Glomerular visceral epithelial cell (primary cell): ENCODE results near the gene SPSB1.
"Not testable (repeated sequence)": the region's sequence is repeated elsewhere in the genome, so short reads cannot be mapped to it uniquely, and the experiment has no call there.

Experiments
- DNase-seq: peaks from one replicate; pipeline ENCODE4 v3.0.0-alpha.2; 2016; ENCODE audit errors: extremely low spot score

The SPSB1 gene

GRCh38 chr1:9363061-9363471, 70.4 kb downstream of the SPSB1 start:
- DNase-seq, result no peak

- DNase-seq, result no peak
These were observed 73.6 kb downstream of the SPSB1 start for GRCh38 chr1:9366298-9366697.

DNA sequence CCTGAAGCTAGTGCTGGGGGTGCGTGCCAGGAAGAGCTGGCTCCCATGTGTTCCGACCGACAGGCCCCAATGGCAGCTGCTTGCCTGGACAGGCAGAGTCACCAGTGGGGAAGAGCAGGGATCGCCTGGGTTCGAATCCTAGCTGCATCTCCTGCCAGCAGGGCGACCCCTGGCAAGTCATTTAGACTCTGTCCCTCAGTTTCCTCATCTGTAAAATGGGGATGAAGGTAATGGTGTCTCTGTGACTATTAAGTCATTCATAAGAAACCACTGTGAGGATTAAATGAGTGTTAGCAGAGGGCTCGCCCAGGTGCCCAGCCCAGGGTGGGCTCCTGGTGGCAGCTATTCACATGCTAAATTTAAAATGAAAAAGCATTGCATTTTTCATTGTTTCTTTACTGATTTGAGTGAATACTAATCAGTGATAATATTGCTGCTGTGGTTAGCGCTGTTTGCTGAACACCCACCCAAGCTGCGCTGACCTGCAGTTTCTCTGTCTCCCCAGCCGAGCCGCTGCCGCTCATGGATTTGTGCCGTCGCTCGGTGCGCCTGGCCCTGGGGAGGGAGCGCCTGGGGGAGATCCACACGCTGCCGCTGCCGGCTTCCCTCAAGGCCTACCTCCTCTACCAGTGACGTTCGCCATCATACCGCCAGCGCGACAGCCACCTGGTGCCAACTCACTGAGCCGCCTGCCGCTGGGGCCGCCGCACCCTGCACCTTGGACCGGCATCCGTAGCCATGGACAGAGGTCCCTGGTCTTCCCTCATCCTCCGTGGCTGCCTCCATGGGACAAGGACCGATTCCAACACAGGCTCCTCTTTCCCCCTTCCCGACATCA, 74.5 kb downstream of the SPSB1 start:
- DNase-seq, result no peak

DNA sequence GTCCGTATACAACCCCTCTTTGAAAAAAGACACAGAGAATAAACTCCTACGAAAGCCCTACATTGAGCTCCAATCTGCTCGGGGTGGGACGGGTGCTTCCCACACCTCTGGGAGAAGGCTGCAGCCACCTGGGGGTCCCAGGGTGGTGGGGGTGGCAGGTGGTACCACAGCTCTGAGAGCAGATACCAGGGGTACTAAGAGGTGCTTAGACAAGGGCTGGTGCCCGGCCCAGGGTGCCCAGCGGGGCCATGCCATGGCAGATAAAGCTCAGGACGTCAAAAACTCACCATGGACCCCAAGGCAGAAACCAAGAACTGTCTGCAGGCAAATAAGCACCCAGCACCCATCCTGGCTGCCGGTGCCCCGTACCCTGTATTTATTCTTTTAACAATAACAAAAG, 75.1 kb downstream of the SPSB1 start:
- no peak for DNase-seq

GRCh38 chr1:9368356-9368755, 75.7 kb downstream of the SPSB1 start:
- no peak for DNase-seq

- DNase-seq, result no peak
These were observed 77.5 kb downstream of the SPSB1 start for GRCh38 chr1:9369964-9370788.

GRCh38 chr1:9371391-9371935, 78.8 kb downstream of the SPSB1 start:
- peak; percentile 63 for DNase-seq

DNA sequence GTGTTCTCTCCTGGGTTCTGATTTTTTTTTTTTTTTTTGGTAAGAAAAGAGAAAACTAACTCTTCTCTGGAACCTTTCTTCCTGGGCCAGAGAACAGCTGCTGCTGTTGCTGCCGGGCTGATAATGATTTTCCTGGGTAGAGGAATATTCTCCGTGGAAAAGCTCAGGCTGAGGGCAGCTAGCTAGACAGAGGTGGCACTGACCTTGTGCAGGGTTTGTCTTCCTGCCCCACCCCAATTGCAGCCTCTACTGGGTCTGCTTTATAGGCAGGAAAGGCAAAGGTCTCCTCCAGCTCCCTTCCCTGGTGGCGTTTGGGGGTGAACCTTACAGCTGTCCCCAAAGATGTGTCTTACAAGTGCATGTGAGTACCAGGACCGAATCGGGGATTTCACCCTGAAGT, 79.3 kb downstream of the SPSB1 start:
- DNase-seq, result no peak

DNA sequence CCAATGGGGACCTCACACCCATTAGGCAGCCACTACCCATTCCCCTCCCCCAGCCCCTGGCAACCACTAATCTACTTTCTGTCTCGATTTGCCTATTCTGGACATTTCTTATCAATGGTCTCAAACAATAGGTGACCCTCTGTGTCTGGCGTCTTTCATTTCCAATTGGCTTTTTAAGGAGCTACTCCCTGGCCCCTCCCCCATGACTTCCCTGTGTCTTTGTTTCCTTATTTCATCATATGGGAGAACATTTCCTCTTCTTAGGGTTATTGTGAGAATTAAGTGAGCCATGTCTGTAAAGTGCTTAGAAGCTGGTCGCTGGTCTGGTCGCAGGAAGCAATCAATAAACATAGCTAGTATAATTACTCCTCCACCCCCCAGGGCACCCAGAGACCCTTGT, 80.9 kb downstream of the SPSB1 start:
- no peak for DNase-seq

DNA sequence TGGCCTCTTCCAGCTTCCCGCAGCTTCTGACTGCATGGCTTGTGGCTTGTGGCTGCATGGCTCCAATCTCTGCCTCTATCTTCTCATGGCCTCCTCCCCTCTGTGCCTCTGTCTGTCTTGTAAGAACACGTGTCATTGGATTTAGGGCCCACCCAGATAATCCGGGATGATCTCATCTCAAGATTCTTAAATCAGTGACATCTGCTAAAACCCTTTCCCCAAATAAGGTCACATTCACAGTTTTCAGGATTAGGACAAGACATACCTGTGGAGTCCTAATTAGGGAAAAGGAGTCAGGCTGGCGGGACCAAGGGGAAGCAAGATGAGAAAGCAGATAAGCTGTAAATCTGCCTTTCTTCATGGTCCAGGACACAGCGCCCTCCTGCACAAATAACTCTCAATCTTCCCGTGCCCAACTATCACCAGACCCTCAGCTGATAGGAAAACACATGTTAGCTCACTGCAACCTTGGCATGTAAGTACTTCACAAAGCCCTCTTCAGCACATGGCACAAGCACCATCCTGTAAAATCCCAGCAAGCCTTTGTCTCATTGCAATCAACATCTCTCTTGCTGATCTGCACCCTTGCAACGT, 82.2 kb downstream of the SPSB1 start:
- no peak for DNase-seq

DNA sequence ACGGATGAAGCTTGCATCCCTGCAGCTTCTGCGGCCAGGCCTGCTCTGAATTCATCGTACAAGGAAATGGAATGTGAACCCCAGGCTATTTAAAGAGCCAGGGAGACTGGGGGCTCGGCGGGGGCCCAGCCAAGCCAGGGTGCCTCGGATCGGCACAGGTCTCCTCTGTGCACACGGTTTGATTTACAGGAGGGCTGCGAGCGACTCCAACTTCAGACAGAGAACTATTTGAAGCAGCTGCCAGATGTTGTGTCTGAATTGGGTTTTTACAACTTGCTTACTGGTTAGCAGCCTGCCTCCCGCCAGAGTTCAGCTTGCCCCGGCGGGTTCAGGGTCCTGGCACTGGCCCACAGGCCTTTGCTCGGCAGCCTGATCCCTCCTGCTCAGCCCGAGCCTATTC, 83.2 kb downstream of the SPSB1 start:
- DNase-seq, result no peak

GRCh38 chr1:9376430-9376829, 83.7 kb downstream of the SPSB1 start:
- no peak for DNase-seq

DNA sequence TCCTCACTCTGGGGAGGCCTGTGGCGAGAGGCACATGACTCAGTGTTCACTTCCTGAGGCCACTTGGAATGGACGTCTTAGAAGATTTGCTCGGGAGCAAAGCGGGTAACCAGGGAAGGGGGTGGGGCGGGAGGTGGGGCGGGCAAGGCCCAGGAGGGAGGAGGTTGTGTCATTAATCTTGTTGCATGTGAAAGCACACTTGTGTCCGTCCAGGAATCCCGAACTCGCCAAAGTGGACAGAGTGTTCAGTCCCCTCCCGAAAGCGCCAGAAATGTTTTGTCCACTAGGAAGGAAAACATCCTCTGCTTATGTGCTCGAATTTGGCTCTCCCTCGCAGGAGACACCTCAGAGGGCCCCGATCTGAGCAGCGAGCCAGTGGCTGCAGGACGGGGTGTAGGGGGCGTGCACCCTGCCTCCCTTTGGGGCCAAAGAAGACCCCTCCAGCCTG, 84.2 kb downstream of the SPSB1 start:
- peak; percentile 12 for DNase-seq

GRCh38 chr1:9378801-9379200, 86.1 kb downstream of the SPSB1 start:
- no peak for DNase-seq

DNA sequence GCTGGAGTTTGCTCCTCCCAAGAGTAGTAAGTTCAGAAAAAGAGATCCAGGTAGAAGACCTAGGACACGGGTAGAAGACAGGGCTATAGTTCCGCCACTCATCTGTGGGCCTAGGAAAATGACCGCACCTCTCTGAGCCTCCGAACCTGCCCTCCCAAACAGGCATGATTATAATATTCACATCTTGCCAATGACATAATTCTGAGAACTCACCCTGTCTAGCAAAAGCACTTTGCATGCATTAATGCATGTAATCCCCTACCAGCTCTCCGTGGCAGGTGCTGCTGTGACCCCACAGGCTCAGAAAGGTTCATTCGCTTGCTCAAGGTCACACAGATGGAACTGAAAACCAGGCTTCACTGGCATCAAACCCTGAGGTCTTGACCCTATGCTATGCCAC, 88.0 kb downstream of the SPSB1 start:
- DNase-seq, result no peak

DNA sequence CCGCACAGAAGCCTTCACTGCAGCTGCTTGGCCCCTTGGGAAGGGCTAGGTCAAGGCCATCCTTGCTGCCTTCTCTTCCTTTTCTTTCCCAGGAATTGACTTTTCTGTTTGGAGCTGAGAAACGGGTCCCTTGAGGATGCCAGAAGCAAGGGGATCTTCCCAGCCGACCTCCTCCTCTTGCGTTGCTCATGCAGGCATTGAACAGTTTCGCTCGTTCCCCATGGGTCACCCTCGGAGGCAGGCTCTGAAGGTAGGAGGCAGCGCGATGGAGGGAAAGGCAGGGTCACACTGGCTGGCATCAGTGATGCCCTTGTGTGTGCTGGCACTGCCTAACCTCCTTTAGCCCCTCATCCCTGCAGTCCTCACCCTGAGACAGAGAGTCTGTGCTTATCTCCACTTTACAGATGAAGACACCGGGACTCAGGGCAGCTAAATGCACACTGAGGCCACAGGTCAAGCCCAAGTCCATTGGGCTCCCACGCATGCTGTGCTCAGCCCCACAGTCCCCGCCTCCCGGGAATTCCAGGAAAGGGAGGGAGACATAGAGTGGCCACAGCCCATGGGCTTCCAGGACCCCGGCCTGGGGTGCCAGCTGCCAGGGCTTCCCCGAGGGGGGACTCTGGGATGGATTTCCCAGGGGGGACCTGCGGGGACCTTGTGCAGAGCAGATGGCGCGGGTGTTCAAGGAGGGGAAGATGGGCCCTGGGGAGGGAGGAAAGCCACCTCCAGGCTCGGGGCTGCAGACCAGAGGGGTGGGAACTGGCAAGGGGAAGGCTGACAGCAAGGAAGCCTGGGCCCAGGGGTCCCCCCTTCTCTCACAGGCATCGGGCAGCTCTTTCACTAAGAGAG, 90.2 kb downstream of the SPSB1 start:
- no peak for DNase-seq

DNA sequence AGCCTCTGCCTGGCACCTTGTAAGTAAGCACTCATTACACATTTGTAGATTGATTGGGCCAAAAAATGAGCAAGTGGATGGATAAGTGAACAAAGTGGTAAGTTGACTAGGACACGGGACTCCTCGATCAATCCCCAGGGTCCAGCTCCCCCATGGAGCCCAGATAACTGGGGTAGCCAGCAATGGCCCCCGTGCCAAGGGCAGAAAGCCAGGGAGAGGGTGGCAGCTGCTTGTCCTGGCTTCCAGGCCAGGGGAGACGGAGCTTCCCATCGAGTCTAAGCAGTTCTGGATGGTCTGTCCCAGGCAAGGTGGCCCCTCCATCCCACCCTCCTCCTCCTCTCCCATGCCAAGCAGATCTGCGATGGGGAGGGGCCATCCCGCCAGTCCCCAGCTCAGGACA, 91.4 kb downstream of the SPSB1 start:
- no peak for DNase-seq

DNA sequence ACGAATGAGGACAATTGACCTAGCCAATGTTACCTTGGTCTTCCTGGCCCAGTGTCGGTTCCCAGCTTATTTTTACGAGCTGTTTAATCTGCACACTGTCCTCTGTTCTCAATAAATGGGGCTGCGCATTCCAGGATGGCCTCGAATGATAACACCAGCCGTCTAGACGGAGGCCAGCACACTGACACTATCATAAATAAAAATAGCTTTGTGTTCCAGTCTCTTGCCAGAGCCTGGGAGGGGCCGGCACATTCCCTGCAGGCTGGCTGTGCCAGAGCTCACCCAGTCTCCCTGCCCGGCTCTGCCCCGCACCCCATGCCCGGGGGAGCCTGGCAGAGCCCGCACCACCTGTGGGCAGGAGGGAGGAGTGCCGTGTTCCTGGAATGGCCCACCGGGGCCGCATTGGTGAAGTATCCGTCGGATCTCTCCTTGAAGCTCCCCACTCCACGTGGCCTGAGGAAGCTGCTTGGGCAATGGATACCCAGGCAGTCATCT, 92.1 kb downstream of the SPSB1 start:
- no peak for DNase-seq

GRCh38 chr1:9385392-9385791, 92.7 kb downstream of the SPSB1 start:
- not testable (repeated sequence) for DNase-seq

GRCh38 chr1:9385801-9386573, 93.3 kb downstream of the SPSB1 start:
- no peak for DNase-seq
